K562 (cell line): ENCODE data around the gene PRRC2A. TPM values are rescaled to one million over a fixed set of nuclear protein-coding genes. Genes with fewer than 3 reads are reported as not detected.

Experiments used
- AFF1 ChIP-seq, 2 experiments: fragments of 450-650 bp; IDR thresholded peaks; 2 replicates each; pipeline ENCODE4 v1.6.1; 2018; ENCODE audit warnings: mild to moderate bottlenecking in 2 of 2, low read depth in 1 of 2; ENCODE audit not compliant: partially characterized antibody in 2 of 2
- BCOR ChIP-seq: fragments of 450-650 bp; IDR thresholded peaks from 2 replicates; pipeline ENCODE4 v1.6.1; 2016
- BRD4 ChIP-seq: fragments of 200-600 bp; sonication (generic); IDR thresholded peaks from 2 replicates; pipeline ENCODE4 v1.6.1; 2017; ENCODE audit warnings: inconsistent platforms
- CBX2 ChIP-seq: fragments of 200-600 bp; sonication (generic); IDR thresholded peaks from one replicate; pipeline ENCODE4 v1.6.1; 2012; ENCODE audit warnings: mild to moderate bottlenecking, low read length, inconsistent platforms; ENCODE audit not compliant: insufficient read depth, poor library complexity, severe bottlenecking
- CREB3 ChIP-seq: fragments of 450-650 bp; conservative IDR thresholded peaks from 2 replicates; pipeline ENCODE4 v1.6.1; 2016; ENCODE audit warnings: missing genetic modification characterization, low read depth, mild to moderate bottlenecking, missing compliant biosample characterization, moderate library complexity
- ELF4 ChIP-seq: fragments of 450-650 bp; formaldehyde crosslinking; IDR thresholded peaks from 2 replicates; pipeline ENCODE4 v1.4.0; 2022; ENCODE audit warnings: missing genetic modification characterization
- HMBOX1 ChIP-seq: sonication (generic); IDR thresholded peaks from 2 replicates; pipeline ENCODE4 v1.6.1; 2016
- NFIX ChIP-seq: fragments of 250-450 bp; sonication (Bioruptor Pico); IDR thresholded peaks from 2 replicates; pipeline ENCODE4 v1.4.0; 2020; ENCODE audit warnings: low read depth, mild to moderate bottlenecking, moderate library complexity
- PHTF2 ChIP-seq: fragments of 250-450 bp; sonication (Bioruptor Pico); IDR thresholded peaks from 2 replicates; pipeline ENCODE4 v1.5.0; 2021; ENCODE audit warnings: mild to moderate bottlenecking
- RUNX1 ChIP-seq: sonication (generic); IDR thresholded peaks from 2 replicates; pipeline ENCODE4 v1.6.1; 2016; ENCODE audit warnings: antibody characterized with exemption, low read depth
- SP1 ChIP-seq: sonication (generic); formaldehyde crosslinking; IDR thresholded peaks from 2 replicates; pipeline ENCODE4 v1.8.1; 2022; ENCODE audit warnings: mild to moderate bottlenecking, missing genetic modification reagents
- THAP12 ChIP-seq: fragments of 250-450 bp; sonication (Bioruptor Pico); IDR thresholded peaks from 2 replicates; pipeline ENCODE4 v1.9.0; 2021; ENCODE audit warnings: mild to moderate bottlenecking, inconsistent platforms
- ZNF143 ChIP-seq: sonication (generic); formaldehyde crosslinking; IDR thresholded peaks from 2 replicates; pipeline ENCODE4 v1.9.0; 2022; ENCODE audit warnings: mild to moderate bottlenecking, missing genetic modification reagents
- ZNF165 ChIP-seq: fragments of 250-450 bp; sonication (Bioruptor Pico); IDR thresholded peaks from 2 replicates; pipeline ENCODE4 v1.4.0; 2020; ENCODE audit warnings: borderline replicate concordance
- ZNF175 ChIP-seq: fragments of 200-800 bp; sonication (Bioruptor generic); IDR thresholded peaks from 2 replicates; pipeline ENCODE4 v1.6.1; 2016; ENCODE audit warnings: low read depth, mild to moderate bottlenecking, missing genetic modification characterization, missing compliant biosample characterization
- ZNF280B ChIP-seq: fragments of 250-450 bp; sonication (Bioruptor Pico); IDR thresholded peaks from 2 replicates; pipeline ENCODE4 v1.5.1; 2021; ENCODE audit warnings: mild to moderate bottlenecking
- ZNF561 ChIP-seq: fragments of 450-650 bp; formaldehyde crosslinking; conservative IDR thresholded peaks from 2 replicates; pipeline ENCODE4 v1.4.0; 2020; ENCODE audit warnings: mild to moderate bottlenecking, moderate library complexity
- polyA plus RNA-seq, 8 experiments: library from polyadenylated mRNA; depleted of rRNA in 4 of 8; stranded (reverse) in 5 of 8; unstranded in 3 of 8; fragments of >200 nt; fragmentation: Nextera tagmentation in 2 of 8; fragmentation: Illumina TruSeq in 1 of 8; extraction: Ambion mirVana in 2 of 8; extraction: Trizol in 1 of 8; gene quantifications; 2 replicates each; pipeline versions ENCODE4 v1.2.1 to v1.2.3, GENCODE V29; 2011 to 2014; ENCODE audit warnings: inconsistent platforms in 1 of 8, missing spikeins in 1 of 8
- total RNA-seq, 7 experiments: library from RNA; depleted of rRNA in 6 of 7; stranded (reverse); fragments of >200 nt in 6 of 7; fragmentation: Illumina TruSeq in 2 of 7; extraction: Trizol in 2 of 7; gene quantifications; 2 replicates each; pipeline versions ENCODE4 v1.2.1 to v1.2.3, GENCODE V29; 2011 to 2021; ENCODE audit warnings: low replicate concordance in 1 of 7

Gene PRRC2A
- total and polyA plus RNA-seq, 9 of the 15 experiments (the other 6 are each of a cell fraction or from before 2014, with no cell fraction given) = 1.0 to 332 (median 63.0) TPM

GRCh38 chr6:31660381-31661261 is 40.1 kb downstream of the PRRC2A start, which contains the start of gene C6orf47 (continued):
- TF ChIP-seq ELF4 (CRISPR knock-in tag) (peak; percentile 36), CREB3 (no peak), BCOR (no peak), ZNF561 (CRISPR knock-in tag) (peak; percentile 5; the same call in 1 of the 2 replicates), THAP12 (peak; percentile 93), ZNF165 (CRISPR knock-in tag) (0 out of 2 replicates have a peak, but pooled peaks have one; percentile 3), AFF1 (IDR thresholded peaks at IDR 0.05; ENCODE audit: low read depth in 1 of 2, partially characterized antibody in 2 of 2) (peak in 1 of 2 experiments; percentile 38), ZNF175 (CRISPR knock-in tag) (no peak), RUNX1 (peak; percentile 85; the same call in 1 of the 2 replicates), BRD4 (no peak), CBX2 (no peak), HMBOX1 (no peak), PHTF2 (CRISPR knock-in tag) (no peak; the same call in 1 of the 2 replicates), NFIX (CRISPR knock-in tag) (no peak; the same call in 1 of the 2 replicates), SP1 (CRISPR knock-in tag) (peak; percentile 86; the same call in 1 of the 2 replicates), ZNF143 (CRISPR knock-in tag) (no peak), ZNF280B (CRISPR knock-in tag) (peak; percentile 95)
